IMR-90 (cell line): ENCODE results near the gene ZNF80. TPM values are rescaled to one million over a fixed set of nuclear protein-coding genes. Genes with fewer than 3 reads are reported as not detected.
"Not testable (repeated sequence)": the region's sequence is repeated elsewhere in the genome, so short reads cannot be mapped to it uniquely, and the experiment has no call there.

Source experiments
- ATAC-seq: fragments of 200-7000 bp; cut with Tn5 transposase; 2 replicates; pipeline ENCODE4 v1.9.1; 2020; ENCODE audit warnings: low read depth, mild to moderate bottlenecking, moderate library complexity
- BruUV-seq: library from RNA; stranded (reverse); fragments of 400-500 nt; replicated peaks from 2 replicates; lab custom pipeline; 2021; lab: Mats Ljungman, UMichigan
- CTCF ChIA-PET: fragments of 300-600 bp; formaldehyde crosslinking; extraction: SDS; loops from one replicate; lab custom pipeline; 2021; ENCODE audit warnings: antibody characterized with exemption; lab: Yijun Ruan, JAX
- POLR2A ChIA-PET: fragments of 300-600 bp; sonication (Branson Sonifier 250); formaldehyde crosslinking; loops from one replicate; lab custom pipeline; 2022; ENCODE audit warnings: antibody characterized with exemption; ENCODE audit not compliant: unreplicated experiment; lab: Charles Lee
- DNase-seq: peaks from one replicate; pipeline ENCODE4 v3.0.0; 2013
- H2AFZ ChIP-seq: replicated peaks from 2 replicates; pipeline ENCODE3; 2013; ENCODE audit warnings: low read length, mild to moderate bottlenecking; ENCODE audit not compliant: poor library complexity
- H2AK5ac ChIP-seq: 2 replicates; pipeline ENCODE4 v1.6.1; 2013; ENCODE audit warnings: low read depth, low read length, inconsistent platforms
- H2AK9ac ChIP-seq: replicated peaks from 2 replicates; pipeline ENCODE3; 2013; ENCODE audit warnings: mild to moderate bottlenecking, low read depth, low read length, moderate library complexity; ENCODE audit not compliant: poor library complexity
- H2BK120ac ChIP-seq: 2 replicates; pipeline ENCODE4 v1.6.1; 2013; ENCODE audit warnings: low read depth, low read length, inconsistent platforms
- H2BK15ac ChIP-seq: 3 replicates; pipeline ENCODE4 v1.6.1; 2013; ENCODE audit warnings: low read depth, low read length, inconsistent platforms
- H2BK20ac ChIP-seq: 2 replicates; pipeline ENCODE4 v1.6.1; 2013; ENCODE audit warnings: low read depth, mild to moderate bottlenecking, inconsistent platforms, low read length, moderate library complexity
- H2BK5ac ChIP-seq: 2 replicates; pipeline ENCODE4 v1.6.1; 2013; ENCODE audit warnings: mild to moderate bottlenecking, low read depth, low read length, inconsistent platforms; ENCODE audit not compliant: poor library complexity, severe bottlenecking
- H3K14ac ChIP-seq: replicated peaks from 2 replicates; pipeline ENCODE4 v1.6.1; 2013; ENCODE audit warnings: low read depth, low read length, inconsistent platforms
- H3K18ac ChIP-seq: 2 replicates; pipeline ENCODE4 v1.6.1; 2013; ENCODE audit warnings: low read depth, low read length, control low read depth
- H3K23ac ChIP-seq: 2 replicates; pipeline ENCODE4 v1.6.1; 2013; ENCODE audit warnings: low read depth, low read length, inconsistent platforms
- H3K27ac ChIP-seq: 2 replicates; pipeline ENCODE4 v1.5.1; 2013; ENCODE audit warnings: mild to moderate bottlenecking, control low read depth, low read length; ENCODE audit not compliant: insufficient read depth
- H3K27me3 ChIP-seq: 2 replicates; pipeline ENCODE4 v1.6.1; 2013; ENCODE audit warnings: low read length; ENCODE audit not compliant: control insufficient read depth, insufficient read depth
- H3K36me3 ChIP-seq: 2 replicates; pipeline ENCODE4 v1.6.1; 2013; ENCODE audit warnings: low read length, mixed read lengths; ENCODE audit not compliant: control insufficient read depth, insufficient read depth
- H3K4ac ChIP-seq: 2 replicates; pipeline ENCODE4 v1.6.1; 2013; ENCODE audit warnings: low read depth, low read length, inconsistent platforms
- H3K4me1 ChIP-seq: 2 replicates; pipeline ENCODE4 v1.6.1; 2013; ENCODE audit warnings: low read length, mixed read lengths; ENCODE audit not compliant: control insufficient read depth, insufficient read depth
- H3K4me2 ChIP-seq: 2 replicates; pipeline ENCODE4 v1.6.1; 2013; ENCODE audit warnings: low read depth, mild to moderate bottlenecking, control low read depth, low read length, moderate library complexity
- H3K4me3 ChIP-seq: 2 replicates; pipeline ENCODE4 v1.5.1; 2013; ENCODE audit warnings: low read depth, mild to moderate bottlenecking, control low read depth, low read length, moderate library complexity; ENCODE audit not compliant: insufficient read depth
- H3K56ac ChIP-seq: 2 replicates; pipeline ENCODE4 v1.6.1; 2013; ENCODE audit warnings: low read length, inconsistent platforms; ENCODE audit not compliant: insufficient read depth; ENCODE audit errors: extremely low read depth
- H3K79me1 ChIP-seq, 2 experiments: 2 replicates each; pipeline ENCODE4 v1.6.1; 2013; ENCODE audit warnings: low read length in 2 of 2, inconsistent platforms in 1 of 2, low read depth in 1 of 2
- H3K9ac ChIP-seq: 2 replicates; pipeline ENCODE4 v1.6.1; 2013; ENCODE audit warnings: low read depth, low read length, control low read depth
- H3K9me1 ChIP-seq: 2 replicates; pipeline ENCODE4 v1.6.1; 2013; ENCODE audit warnings: low read length, inconsistent platforms; ENCODE audit not compliant: insufficient read depth
- H3K9me3 ChIP-seq: 2 replicates; pipeline ENCODE4 v1.6.1; 2013; ENCODE audit warnings: low read length; ENCODE audit not compliant: control insufficient read depth, insufficient read depth
- H4K20me1 ChIP-seq: 2 replicates; pipeline ENCODE4 v1.6.1; 2013; ENCODE audit warnings: low read length, inconsistent platforms; ENCODE audit not compliant: insufficient read depth
- H4K5ac ChIP-seq: 2 replicates; pipeline ENCODE4 v1.6.1; 2013; ENCODE audit warnings: mild to moderate bottlenecking, low read depth, low read length, control low read depth
- H4K8ac ChIP-seq, 2 experiments: 2 replicates each; pipeline ENCODE4 v1.6.1; 2013; ENCODE audit warnings: low read depth in 2 of 2, low read length in 2 of 2, control low read depth in 1 of 2, inconsistent platforms in 1 of 2
- H4K91ac ChIP-seq: 2 replicates; pipeline ENCODE4 v1.6.1; 2013; ENCODE audit warnings: low read depth, low read length, inconsistent platforms; ENCODE audit not compliant: insufficient read depth
- WGBS, 2 experiments: methylation state at CpG; one replicate each; pipeline versions ENCODE4 v1.1.5 to v1.1.7; 2013; ENCODE audit warnings: missing lambda C conversion rate in 2 of 2; ENCODE audit not compliant: insufficient read length in 1 of 2; ENCODE audit errors: extremely low coverage in 2 of 2; 5-methylcytosine and 5-hydroxymethylcytosine counted together
- dilution Hi-C: fragments of 300-500 bp; cut with HindIII; formaldehyde crosslinking; loops from one replicate; pipeline ENCODE4 v1.14.3; 2018; ENCODE audit warnings: low sequenced_read_pairs; ENCODE audit not compliant: unreplicated experiment
- in situ Hi-C: fragments of 300-500 bp; cut with MboI; formaldehyde crosslinking; loops from 3 replicates; pipeline ENCODE4 v1.14.3; 2019; ENCODE audit warnings: low sequenced_read_pairs, inconsistent platforms, mixed read lengths
- intact Hi-C: fragments of 100-400 bp; cut with micrococcal nuclease; formaldehyde crosslinking; loops from 2 replicates; pipeline ENCODE4 v1.10.0; 2022
- polyA plus RNA-seq, 3 experiments: library from polyadenylated mRNA; depleted of rRNA; stranded (reverse); fragments of >200 nt; gene quantifications; 2 replicates each; pipeline ENCODE4 v1.2.3, GENCODE V29; 2012; ENCODE audit warnings: low replicate concordance in 1 of 3
- total RNA-seq: library from RNA; depleted of rRNA; stranded (reverse); fragments of >200 nt; gene quantifications from 2 replicates; pipeline ENCODE4 v1.2.3, GENCODE V29; 2012

Gene ZNF80
- total and polyA plus RNA-seq, 2 of the 4 experiments (the other 2 are of a cell fraction), result not detected

- H3K27ac ChIP-seq, H2BK20ac ChIP-seq, H3K4ac ChIP-seq, H3K18ac ChIP-seq, in situ Hi-C loops, H3K79me1 ChIP-seq, H2BK5ac ChIP-seq, H3K36me3 ChIP-seq, H2BK120ac ChIP-seq, DNase-seq, BruUV-seq, ATAC-seq, H3K4me3 ChIP-seq, H3K4me1 ChIP-seq, H3K4me2 ChIP-seq, H3K23ac ChIP-seq, H4K5ac ChIP-seq, H4K20me1 ChIP-seq, H3K9me1 ChIP-seq, H2AFZ ChIP-seq, H3K56ac ChIP-seq, H3K14ac ChIP-seq, POLR2A ChIA-PET, H2AK5ac ChIP-seq, H2BK15ac ChIP-seq, intact Hi-C loops, H3K9me3 ChIP-seq, H4K91ac ChIP-seq, H2AK9ac ChIP-seq, CTCF ChIA-PET, H4K8ac ChIP-seq, dilution Hi-C loops, H3K9ac ChIP-seq: not testable (repeated sequence)
- WGBS, 2 experiments, result no CpG with 5 or more reads among the region's 34 CpGs
- H3K27me3 ChIP-seq, result peaks cover 12% of the 10 kb centered on the region
Observed at GRCh38 chr3:114238146-114238785, 888 bp upstream of the ZNF80 start.
